Epithelial cell of esophagus (primary cell): ENCODE data around the gene DBH.
"Not testable (repeated sequence)": the region's sequence is repeated elsewhere in the genome, so short reads cannot be mapped to it uniquely, and the experiment has no call there.

Experiments used
- DNase-seq: peaks from one replicate; pipeline ENCODE4 v3.0.0; 2010; ENCODE audit warnings: low read depth
- H3K4me3 ChIP-seq: 2 replicates; pipeline ENCODE4 v1.5.1; 2011; ENCODE audit warnings: mild to moderate bottlenecking, low read length, control low read depth
- TF ChIP-seq, protein P1 (sequence below): IDR thresholded peaks from 2 replicates; pipeline ENCODE4 v1.5.1; 2011; ENCODE audit warnings: low read depth, mild to moderate bottlenecking, low read length, control low read depth, inconsistent platforms; ENCODE audit not compliant: insufficient read depth; ENCODE audit errors: missing control alignments

The DBH gene

DNA sequence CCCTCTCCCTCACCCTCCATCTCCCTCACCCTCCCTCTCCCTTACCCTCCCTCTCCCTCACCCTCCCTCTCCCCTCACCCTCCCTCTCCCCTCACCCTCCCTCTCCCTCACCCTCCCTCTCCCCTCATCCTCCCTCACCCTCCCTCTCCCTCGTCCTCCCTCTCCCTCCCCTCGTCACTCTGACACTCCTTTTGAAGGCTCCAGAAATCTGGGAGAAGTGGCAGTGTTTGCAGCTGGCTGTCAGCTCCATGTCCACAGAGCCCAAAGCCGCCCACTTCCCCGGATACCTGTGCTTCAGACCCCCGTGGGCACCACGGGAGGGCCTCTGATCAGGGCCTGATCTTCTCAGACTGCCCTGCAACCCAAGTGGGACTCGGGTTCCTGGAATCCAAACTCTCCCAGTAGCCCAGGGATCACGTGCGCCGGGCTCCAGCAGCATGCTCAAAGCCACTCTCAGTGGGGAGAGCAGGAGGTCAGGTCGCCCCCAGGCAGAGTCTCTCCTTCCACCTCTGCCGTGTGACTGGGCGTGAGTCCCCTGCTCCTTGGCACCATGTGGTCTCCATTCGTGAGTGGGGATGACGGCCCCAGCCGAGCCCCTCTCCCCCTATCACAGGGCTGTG lies 33.1 kb downstream of the DBH start:
- TF ChIP-seq, protein P1, sequence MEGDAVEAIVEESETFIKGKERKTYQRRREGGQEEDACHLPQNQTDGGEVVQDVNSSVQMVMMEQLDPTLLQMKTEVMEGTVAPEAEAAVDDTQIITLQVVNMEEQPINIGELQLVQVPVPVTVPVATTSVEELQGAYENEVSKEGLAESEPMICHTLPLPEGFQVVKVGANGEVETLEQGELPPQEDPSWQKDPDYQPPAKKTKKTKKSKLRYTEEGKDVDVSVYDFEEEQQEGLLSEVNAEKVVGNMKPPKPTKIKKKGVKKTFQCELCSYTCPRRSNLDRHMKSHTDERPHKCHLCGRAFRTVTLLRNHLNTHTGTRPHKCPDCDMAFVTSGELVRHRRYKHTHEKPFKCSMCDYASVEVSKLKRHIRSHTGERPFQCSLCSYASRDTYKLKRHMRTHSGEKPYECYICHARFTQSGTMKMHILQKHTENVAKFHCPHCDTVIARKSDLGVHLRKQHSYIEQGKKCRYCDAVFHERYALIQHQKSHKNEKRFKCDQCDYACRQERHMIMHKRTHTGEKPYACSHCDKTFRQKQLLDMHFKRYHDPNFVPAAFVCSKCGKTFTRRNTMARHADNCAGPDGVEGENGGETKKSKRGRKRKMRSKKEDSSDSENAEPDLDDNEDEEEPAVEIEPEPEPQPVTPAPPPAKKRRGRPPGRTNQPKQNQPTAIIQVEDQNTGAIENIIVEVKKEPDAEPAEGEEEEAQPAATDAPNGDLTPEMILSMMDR, result no peak
- DNase-seq, result no peak
- no peak overlapping the region for H3K4me3 ChIP-seq

DNA sequence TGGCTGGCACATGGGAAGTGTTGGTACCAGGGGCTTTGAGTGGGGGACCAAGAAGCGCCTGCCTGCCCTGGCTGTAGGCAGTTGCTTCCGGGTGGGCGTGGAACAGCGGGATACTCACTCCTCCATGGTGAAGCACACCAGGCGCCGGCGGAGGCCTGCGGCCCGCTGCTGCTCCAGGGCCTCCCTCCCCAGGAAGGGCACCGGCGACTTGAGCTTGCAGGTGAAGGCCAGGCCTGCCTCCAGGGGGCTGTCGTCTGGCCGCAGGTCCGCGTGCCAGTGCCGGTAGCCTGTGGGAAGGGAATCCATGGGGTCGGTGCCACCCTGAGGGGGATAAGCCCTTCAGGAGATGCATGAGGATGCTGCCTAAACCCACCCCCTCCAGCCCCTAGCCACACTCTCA lies 34.3 kb downstream of the DBH start:
- no peak for DNase-seq
- TF ChIP-seq, protein P1, result no peak
- H3K4me3 ChIP-seq, result no peak overlapping the region

DNA sequence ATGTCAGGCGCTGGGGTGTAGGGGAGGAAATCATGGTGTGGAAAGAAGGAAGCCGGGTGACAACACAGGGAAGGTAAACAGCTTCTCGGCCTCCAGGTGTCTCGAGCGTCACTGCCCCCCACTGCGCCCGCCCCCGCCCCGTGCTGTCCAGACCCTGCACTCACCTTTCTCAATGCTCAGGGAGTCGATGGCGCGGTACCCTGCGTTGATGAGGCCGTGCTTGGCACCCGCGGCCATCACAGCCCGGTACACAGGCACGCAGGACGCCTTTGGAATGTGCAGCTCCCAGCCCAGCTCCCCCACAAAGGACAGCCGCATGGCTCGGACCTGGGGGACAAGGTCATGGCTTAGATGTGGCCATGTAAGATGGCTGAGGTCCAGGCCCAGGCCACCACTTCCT lies 35.2 kb downstream of the DBH start:
- no peak for DNase-seq
- no peak overlapping the region for H3K4me3 ChIP-seq
- TF ChIP-seq, protein P1, result no peak

DNA sequence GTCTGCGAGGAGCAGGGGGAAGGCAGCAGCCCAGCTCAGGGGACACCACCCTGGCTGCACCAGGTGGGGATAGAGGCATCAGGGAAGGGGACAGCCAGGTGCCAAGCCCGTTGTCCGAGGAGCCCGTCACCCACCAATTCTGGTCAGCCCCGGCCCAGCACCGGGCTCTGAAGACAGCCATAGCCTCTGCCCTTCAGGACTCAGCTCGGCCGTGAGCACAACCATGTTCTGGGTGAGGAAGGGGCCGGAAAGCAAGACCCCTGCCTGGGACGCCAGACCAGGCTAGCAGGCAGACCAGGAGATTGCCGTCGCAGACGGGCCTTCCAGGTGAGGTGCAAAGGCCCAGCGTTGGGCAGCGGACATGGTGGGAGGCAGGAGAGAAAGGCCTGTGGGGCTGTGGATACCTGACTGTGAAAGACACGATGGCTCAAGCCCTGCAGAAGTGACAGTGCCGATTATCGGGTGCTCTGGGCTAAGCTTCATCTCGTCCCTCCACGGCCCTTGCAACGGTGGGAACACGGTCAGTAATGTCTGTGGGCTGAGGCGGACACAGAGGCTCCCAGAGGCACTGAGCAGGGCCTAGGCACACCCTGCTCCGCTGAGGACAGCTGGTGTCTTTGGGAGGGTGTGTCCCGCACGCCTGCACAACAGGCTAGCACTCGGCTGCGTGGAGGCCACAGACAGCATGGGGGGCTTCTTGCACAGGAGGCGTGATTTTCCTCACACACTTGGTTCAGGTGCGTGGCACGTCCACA lies 36.5 kb downstream of the DBH start:
- no peak for DNase-seq
- TF ChIP-seq, protein P1, result no peak

DNA sequence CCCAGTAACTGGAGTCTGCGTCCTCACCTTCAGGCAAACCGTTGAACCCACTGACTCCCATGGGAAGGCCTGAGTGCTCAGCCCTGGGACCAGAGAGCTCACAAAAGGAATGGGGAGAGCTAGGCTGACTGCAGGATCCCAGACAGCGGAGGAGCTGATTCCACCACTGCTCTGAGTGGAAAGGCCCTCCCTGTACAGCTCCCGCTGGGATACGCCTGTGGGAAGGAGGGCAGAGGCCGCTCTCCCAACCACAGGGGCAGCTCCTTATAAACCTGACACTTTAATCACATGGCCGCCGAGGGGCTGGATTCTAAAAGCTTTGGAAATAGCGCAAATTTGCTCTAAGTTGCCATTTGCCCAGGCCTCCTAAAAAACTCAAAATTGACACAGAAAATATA lies 37.1 kb downstream of the DBH start:
- H3K4me3 ChIP-seq, result no peak overlapping the region
- TF ChIP-seq, protein P1, result no peak
- no peak for DNase-seq

More for the DNA sequence above, 36.5 kb downstream of the DBH start:
- no peak overlapping the region for H3K4me3 ChIP-seq

DNA sequence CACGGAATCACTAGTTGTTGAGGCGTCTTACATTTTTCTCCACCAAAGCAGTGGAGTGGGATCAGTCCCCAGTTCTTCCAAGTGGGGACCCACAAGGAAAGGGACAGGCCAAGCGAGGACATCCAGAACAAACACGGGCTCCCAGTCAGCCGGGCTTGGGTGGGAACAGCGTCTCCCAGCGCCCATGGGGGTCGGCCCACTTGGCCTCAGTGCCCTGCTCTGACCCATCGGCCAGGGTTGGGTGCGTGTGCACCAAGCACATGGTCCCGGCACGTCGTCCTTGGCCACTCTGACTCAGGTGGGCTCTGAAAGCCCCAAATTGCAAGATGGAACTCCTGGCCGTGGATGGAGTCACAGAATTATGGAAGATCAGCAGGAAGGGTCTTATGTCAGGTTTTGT lies 37.9 kb downstream of the DBH start:
- no peak for DNase-seq
- TF ChIP-seq, protein P1, result no peak
- H3K4me3 ChIP-seq, result no peak overlapping the region

DNA sequence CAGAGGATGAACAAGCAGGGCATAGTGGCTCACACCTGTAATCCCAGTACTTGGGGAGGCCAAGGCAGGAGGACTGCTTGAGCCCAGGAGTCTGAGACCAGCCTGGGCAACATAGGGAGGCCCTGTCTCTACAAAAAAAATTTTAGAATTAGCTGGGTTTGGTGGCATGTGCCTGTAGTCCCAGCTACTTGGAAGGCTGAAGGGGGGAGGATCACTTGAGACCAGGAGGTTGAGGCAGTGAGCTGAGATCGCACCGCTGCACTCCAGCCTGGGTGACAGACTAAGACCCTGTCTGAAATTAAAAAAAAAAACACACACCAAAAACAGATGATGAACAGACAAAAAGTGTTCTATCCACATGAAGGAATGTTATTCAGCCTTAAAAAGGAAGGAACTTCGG lies 39.6 kb downstream of the DBH start:
- H3K4me3 ChIP-seq, DNase-seq: not testable (repeated sequence)
